ENCODE results near the gene GMPPA. TPM values are rescaled to one million over a fixed set of nuclear protein-coding genes. Genes with fewer than 3 reads are reported as not detected.
A peak's percentile ranks its signal among the peaks of the same experiment; 100 is the strongest.

The GMPPA gene
- total and polyA plus RNA-seq, 9 of the 15 experiments (the other 6 are each of a cell fraction or from before 2014, with no cell fraction given): 7.0 to 101 (median 66.7) TPM

DNA sequence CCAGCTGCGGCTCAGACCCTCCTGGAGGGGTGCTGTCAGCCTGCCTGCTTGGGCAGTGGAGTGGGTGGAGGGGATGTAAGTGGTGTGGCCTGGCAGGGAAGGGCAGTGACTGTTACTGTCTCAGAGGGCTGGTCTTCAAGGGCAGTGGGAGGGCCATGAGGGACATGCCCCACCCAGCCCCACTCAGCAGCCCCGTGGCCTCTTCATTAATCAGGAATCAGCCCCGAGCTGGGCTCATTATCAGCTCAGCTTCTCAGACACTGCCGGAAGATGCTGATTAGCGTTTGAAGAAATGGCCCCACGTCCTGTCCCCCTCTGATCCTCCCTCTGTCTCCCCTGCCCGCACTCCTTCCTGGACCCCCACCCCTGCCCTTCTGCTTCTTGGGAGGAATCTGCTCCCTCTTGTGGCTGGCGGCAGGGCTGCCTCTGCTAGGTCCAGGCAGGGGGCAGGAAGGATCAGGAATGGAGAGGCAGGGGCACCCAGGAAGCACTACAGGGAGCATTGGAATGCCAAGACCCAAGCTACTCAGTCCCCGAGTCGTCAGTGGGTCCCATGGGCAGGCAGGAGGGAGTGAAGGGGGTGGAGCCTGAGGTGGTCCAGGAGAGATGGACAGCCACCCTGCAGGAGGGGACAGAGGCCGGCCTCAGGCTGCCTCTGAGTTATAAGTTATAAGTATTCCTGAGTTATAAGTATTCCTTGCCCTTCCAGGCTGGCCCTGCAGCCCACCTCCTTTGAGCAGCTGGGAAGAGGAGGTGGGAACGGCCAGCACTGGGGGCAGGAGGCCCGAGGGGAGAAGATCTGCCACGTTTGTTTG, 22.6 kb downstream of the GMPPA start (continued):
- TF ChIP-seq, protein P1, sequence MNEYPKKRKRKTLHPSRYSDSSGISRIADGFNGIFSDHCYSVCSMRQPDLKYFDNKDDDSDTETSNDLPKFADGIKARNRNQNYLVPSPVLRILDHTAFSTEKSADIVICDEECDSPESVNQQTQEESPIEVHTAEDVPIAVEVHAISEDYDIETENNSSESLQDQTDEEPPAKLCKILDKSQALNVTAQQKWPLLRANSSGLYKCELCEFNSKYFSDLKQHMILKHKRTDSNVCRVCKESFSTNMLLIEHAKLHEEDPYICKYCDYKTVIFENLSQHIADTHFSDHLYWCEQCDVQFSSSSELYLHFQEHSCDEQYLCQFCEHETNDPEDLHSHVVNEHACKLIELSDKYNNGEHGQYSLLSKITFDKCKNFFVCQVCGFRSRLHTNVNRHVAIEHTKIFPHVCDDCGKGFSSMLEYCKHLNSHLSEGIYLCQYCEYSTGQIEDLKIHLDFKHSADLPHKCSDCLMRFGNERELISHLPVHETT (CRISPR knock-in tag; conservative IDR thresholded peaks at IDR 0.05 in 1 of 2, IDR thresholded peaks at IDR 0.05 in 1 of 2): no peak
- TF ChIP-seq TOE1 (IDR thresholded peaks at IDR 0.05; ENCODE audit: borderline replicate concordance) (peak; percentile 37; the same call in 1 of the 2 replicates), TOE1 (CRISPR knock-in tag; IDR thresholded peaks at IDR 0.05; ENCODE audit: borderline replicate concordance, low read depth) (no peak), ZKSCAN1 (IDR thresholded peaks at IDR 0.05; ENCODE audit: low read depth, low read length) (no peak), ZNF707 (CRISPR knock-in tag; conservative IDR thresholded peaks at IDR 0.05) (no peak), ZBTB7A (IDR thresholded peaks at IDR 0.05; ENCODE audit: borderline replicate concordance, control insufficient read depth, low read depth, low read length) (peak; percentile 97), SIN3B (IDR thresholded peaks at IDR 0.05; ENCODE audit: low read depth) (no peak), MEIS2 (IDR thresholded peaks at IDR 0.05; ENCODE audit: partially characterized antibody) (peak; percentile 82), RCOR1 (IDR thresholded peaks at IDR 0.05; ENCODE audit: borderline replicate concordance in 1 of 2, low read depth in 2 of 2, low read length in 2 of 2) (peak in 1 of 2 experiments; percentile 80; a peak in 2 of 4 replicates), CREBBP (IDR thresholded peaks at IDR 0.05; ENCODE audit: low read depth, low read length) (no peak), NBN (IDR thresholded peaks at IDR 0.05; ENCODE audit: low read depth) (peak; percentile 66; the same call in 1 of the 2 replicates)
- TF ChIP-seq, protein P2, sequence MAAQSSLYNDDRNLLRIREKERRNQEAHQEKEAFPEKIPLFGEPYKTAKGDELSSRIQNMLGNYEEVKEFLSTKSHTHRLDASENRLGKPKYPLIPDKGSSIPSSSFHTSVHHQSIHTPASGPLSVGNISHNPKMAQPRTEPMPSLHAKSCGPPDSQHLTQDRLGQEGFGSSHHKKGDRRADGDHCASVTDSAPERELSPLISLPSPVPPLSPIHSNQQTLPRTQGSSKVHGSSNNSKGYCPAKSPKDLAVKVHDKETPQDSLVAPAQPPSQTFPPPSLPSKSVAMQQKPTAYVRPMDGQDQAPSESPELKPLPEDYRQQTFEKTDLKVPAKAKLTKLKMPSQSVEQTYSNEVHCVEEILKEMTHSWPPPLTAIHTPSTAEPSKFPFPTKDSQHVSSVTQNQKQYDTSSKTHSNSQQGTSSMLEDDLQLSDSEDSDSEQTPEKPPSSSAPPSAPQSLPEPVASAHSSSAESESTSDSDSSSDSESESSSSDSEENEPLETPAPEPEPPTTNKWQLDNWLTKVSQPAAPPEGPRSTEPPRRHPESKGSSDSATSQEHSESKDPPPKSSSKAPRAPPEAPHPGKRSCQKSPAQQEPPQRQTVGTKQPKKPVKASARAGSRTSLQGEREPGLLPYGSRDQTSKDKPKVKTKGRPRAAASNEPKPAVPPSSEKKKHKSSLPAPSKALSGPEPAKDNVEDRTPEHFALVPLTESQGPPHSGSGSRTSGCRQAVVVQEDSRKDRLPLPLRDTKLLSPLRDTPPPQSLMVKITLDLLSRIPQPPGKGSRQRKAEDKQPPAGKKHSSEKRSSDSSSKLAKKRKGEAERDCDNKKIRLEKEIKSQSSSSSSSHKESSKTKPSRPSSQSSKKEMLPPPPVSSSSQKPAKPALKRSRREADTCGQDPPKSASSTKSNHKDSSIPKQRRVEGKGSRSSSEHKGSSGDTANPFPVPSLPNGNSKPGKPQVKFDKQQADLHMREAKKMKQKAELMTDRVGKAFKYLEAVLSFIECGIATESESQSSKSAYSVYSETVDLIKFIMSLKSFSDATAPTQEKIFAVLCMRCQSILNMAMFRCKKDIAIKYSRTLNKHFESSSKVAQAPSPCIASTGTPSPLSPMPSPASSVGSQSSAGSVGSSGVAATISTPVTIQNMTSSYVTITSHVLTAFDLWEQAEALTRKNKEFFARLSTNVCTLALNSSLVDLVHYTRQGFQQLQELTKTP (IDR thresholded peaks at IDR 0.05; ENCODE audit: low read depth in 1 of 2, partially characterized antibody in 2 of 2): peak in 1 of 2 experiments; percentile 35
- TF ChIP-seq, protein P3, sequence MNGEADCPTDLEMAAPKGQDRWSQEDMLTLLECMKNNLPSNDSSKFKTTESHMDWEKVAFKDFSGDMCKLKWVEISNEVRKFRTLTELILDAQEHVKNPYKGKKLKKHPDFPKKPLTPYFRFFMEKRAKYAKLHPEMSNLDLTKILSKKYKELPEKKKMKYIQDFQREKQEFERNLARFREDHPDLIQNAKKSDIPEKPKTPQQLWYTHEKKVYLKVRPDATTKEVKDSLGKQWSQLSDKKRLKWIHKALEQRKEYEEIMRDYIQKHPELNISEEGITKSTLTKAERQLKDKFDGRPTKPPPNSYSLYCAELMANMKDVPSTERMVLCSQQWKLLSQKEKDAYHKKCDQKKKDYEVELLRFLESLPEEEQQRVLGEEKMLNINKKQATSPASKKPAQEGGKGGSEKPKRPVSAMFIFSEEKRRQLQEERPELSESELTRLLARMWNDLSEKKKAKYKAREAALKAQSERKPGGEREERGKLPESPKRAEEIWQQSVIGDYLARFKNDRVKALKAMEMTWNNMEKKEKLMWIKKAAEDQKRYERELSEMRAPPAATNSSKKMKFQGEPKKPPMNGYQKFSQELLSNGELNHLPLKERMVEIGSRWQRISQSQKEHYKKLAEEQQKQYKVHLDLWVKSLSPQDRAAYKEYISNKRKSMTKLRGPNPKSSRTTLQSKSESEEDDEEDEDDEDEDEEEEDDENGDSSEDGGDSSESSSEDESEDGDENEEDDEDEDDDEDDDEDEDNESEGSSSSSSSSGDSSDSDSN (IDR thresholded peaks at IDR 0.05; ENCODE audit: borderline replicate concordance in 1 of 2, low read depth in 2 of 2, low read length in 2 of 2): 0 out of 4 replicates have a peak, but pooled peaks of 1 of the 2 experiments have one; percentile 18
- TF ChIP-seq, protein P4, sequence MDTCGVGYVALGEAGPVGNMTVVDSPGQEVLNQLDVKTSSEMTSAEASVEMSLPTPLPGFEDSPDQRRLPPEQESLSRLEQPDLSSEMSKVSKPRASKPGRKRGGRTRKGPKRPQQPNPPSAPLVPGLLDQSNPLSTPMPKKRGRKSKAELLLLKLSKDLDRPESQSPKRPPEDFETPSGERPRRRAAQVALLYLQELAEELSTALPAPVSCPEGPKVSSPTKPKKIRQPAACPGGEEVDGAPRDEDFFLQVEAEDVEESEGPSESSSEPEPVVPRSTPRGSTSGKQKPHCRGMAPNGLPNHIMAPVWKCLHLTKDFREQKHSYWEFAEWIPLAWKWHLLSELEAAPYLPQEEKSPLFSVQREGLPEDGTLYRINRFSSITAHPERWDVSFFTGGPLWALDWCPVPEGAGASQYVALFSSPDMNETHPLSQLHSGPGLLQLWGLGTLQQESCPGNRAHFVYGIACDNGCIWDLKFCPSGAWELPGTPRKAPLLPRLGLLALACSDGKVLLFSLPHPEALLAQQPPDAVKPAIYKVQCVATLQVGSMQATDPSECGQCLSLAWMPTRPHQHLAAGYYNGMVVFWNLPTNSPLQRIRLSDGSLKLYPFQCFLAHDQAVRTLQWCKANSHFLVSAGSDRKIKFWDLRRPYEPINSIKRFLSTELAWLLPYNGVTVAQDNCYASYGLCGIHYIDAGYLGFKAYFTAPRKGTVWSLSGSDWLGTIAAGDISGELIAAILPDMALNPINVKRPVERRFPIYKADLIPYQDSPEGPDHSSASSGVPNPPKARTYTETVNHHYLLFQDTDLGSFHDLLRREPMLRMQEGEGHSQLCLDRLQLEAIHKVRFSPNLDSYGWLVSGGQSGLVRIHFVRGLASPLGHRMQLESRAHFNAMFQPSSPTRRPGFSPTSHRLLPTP (IDR thresholded peaks at IDR 0.05; ENCODE audit: borderline replicate concordance, extremely low read depth, insufficient read length): no peak

Data from K562 (cell line).